ENCODE results near the gene ADGRL3. TPM values are rescaled to one million over a fixed set of nuclear protein-coding genes. Genes with fewer than 3 reads are reported as not detected.
"Not testable (repeated sequence)": the region's sequence is repeated elsewhere in the genome, so short reads cannot be mapped to it uniquely, and the experiment has no call there.

The ADGRL3 gene
- total RNA-seq, 1 experiment from 2014 or later, result not detected

DNA sequence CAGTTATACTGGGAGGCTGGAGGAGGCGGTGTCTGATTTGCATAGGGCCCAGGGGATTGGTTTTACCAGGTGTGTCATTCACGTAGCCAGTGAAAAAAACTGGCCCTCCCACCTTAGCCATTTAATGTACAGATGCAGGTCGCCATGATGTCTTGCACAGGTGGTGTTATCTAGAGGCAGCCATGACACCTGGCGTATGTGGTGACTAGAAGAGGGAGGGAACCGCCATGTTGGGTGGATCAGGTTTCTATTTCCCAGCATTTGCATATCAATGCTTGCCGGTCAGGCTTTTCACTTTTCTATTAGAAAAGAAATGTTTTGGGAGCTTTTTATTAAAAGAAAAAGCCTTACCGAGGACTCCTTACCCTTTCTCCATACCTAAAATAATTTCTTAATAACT lies 523.4 kb downstream of the ADGRL3 start:
- in situ Hi-C loops (cut with HindIII; ENCODE audit: low pct_unique_long_range_greater_than_20kb, low sequenced_read_pairs), result no loop called here
- DNase-seq (ENCODE audit: low read depth), result no peak

DNA sequence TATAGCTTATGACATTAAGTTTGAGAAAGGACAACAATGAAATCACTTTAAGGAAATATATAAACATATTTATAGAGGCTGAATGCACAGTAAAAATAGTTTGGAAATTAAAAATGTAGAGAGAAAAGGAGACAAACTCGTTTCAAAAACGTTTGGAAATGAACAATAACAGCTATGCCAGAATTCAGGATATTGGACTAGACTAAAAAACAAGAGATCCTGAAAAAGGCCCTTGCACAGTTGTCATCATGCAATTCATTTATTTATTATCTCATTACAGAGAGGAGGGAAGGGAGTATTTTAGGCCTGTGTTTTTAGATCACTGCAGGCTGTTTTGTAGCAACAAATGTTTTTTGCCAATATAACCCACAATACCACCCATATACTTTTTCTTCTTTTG lies 527.2 kb downstream of the ADGRL3 start:
- DNase-seq (ENCODE audit: low read depth), result no peak
- in situ Hi-C loops (cut with HindIII; ENCODE audit: low pct_unique_long_range_greater_than_20kb, low sequenced_read_pairs), result no loop called here

GRCh38 chr4:61734409-61734808 lies 534.3 kb downstream of the ADGRL3 start:
- in situ Hi-C loops (cut with HindIII; ENCODE audit: low pct_unique_long_range_greater_than_20kb, low sequenced_read_pairs), result no loop called here
- DNase-seq (ENCODE audit: low read depth), result no peak

DNA sequence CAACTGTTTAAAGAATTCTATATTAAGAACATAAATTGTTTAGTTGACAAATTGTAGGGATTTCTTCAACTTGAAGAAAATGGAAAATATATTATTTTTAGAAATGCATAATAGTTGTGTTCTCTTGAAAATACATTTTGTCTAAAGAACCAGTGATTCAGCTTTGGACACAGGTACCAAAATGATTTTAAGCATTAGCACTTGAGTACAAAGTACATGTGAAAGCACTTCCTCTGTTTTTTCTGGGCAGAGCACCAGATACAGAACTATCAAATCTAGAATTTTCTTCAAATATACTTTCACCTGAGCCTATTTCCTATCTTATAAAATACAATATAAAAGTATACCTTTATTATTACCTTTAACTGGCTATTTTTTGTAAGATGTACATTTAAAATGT lies 539.8 kb downstream of the ADGRL3 start:
- in situ Hi-C loops (cut with HindIII; ENCODE audit: low pct_unique_long_range_greater_than_20kb, low sequenced_read_pairs), result no loop called here
- DNase-seq (ENCODE audit: low read depth), result no peak

DNA sequence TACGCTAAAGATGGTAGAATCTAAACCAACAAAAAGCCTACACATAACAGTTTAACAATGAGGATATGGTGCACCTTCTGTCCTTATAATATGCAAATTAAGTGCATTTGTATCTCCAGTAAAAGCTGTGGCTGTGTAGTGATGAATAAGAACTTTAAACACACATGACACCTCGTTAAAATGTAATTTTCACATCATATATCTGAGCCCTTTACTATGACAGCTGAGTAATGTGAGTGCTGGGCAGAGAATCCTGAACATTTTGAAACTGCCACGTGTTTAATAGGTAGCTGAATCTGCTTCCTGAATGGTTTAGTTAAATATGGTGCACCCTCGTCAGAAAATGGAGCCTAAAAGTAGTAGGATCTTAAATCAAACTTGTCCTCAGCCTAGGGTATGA lies 540.8 kb downstream of the ADGRL3 start:
- in situ Hi-C loops (cut with HindIII; ENCODE audit: low pct_unique_long_range_greater_than_20kb, low sequenced_read_pairs), result no loop called here

DNA sequence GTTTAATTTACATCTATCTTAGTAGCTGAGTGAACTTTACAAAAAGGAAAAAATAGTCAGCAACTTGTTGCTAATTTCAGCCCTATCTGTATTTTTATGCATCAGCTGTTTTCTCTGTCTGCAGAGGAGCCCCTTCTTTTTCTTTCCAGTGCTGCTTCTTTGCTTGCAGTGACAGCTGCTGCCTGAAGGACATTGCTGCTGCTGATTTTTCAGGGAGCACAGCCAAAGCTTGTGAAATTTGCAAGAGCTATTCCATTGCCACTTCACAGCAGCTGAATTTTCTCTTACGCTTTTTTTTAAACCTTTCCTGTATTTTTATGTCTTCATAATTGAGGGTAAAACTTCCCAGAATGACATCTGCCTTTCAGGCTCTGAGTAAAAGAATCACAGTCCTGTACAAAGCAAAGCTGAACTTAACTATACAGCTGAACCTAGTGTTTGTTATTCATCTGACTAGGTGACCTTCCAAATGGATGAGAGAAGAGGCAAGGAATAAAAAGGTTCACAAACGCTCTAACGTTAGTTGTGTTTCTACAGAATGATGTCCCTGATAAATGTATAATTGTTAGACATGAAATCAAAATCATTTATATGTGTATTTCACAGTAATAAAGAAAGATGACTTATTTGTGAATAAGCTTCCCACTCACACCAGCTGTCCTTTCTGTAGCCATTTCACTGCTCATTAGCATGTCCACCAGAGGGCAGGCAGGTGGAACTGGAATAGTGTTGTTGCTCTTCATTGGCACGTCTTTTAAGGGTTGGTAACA lies 541.4 kb downstream of the ADGRL3 start:
- no peak for DNase-seq (ENCODE audit: low read depth)
- in situ Hi-C loops (cut with HindIII; ENCODE audit: low pct_unique_long_range_greater_than_20kb, low sequenced_read_pairs), result no loop called here

More for the DNA sequence above, 540.8 kb downstream of the ADGRL3 start:
- DNase-seq (ENCODE audit: low read depth), result no peak

DNA sequence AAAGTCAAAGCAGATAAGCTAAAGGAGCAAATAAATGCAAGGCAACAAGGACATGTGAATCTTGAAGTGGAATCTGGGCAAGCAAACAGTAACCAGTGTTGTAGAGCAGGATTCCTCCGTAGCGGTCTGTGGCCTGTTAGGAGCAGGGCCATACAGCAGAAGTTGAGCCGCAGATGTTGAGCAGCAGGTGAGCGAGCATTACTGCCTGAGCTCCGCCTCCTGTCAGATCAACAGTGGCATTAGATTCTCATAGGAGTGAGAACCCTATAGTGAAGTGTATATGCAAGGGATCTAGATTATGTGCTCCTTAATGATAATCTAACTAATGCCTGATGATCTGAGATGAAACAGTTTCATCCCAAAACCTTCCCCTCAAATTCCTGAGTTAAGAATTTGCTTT lies 550.7 kb downstream of the ADGRL3 start:
- DNase-seq (ENCODE audit: low read depth), result no peak
- in situ Hi-C loops (cut with HindIII; ENCODE audit: low pct_unique_long_range_greater_than_20kb, low sequenced_read_pairs), result no loop called here

DNA sequence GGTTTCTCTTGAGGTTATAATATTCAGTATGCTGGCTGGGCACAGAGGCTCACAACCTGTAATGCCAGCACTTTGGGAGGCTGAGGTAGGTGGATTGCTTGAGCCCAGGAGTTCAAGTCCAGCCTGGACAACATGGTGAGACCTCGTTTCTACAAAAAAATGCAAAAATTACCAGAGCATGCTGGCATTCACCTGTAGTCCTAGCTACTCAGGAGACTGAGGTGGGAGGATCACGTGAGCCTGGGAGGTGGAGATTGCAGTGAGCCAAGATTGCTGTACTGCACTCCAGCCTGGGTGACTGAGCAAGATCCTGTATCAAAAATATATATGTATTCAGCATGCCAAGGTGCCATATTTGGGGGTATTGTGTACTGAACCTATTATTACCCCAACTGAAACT lies 552.5 kb downstream of the ADGRL3 start:
- in situ Hi-C loops (cut with HindIII; ENCODE audit: low pct_unique_long_range_greater_than_20kb, low sequenced_read_pairs), result no loop called here
- DNase-seq (ENCODE audit: low read depth), result no peak

- no peak for DNase-seq (ENCODE audit: low read depth)
- in situ Hi-C loops (cut with HindIII; ENCODE audit: low pct_unique_long_range_greater_than_20kb, low sequenced_read_pairs), result no loop called here
Observed at GRCh38 chr4:61753739-61754138, 553.6 kb downstream of the ADGRL3 start.

GRCh38 chr4:61756937-61757336 lies 556.8 kb downstream of the ADGRL3 start:
- in situ Hi-C loops (cut with HindIII; ENCODE audit: low pct_unique_long_range_greater_than_20kb, low sequenced_read_pairs); DNase-seq (ENCODE audit: low read depth): not testable (repeated sequence)

- DNase-seq (ENCODE audit: low read depth); in situ Hi-C loops (cut with HindIII; ENCODE audit: low pct_unique_long_range_greater_than_20kb, low sequenced_read_pairs): not testable (repeated sequence)
Observed at GRCh38 chr4:61757983-61758382, 557.9 kb downstream of the ADGRL3 start.

GRCh38 chr4:61758596-61758995 lies 558.5 kb downstream of the ADGRL3 start:
- in situ Hi-C loops (cut with HindIII; ENCODE audit: low pct_unique_long_range_greater_than_20kb, low sequenced_read_pairs); DNase-seq (ENCODE audit: low read depth): not testable (repeated sequence)

- DNase-seq (ENCODE audit: low read depth); in situ Hi-C loops (cut with HindIII; ENCODE audit: low pct_unique_long_range_greater_than_20kb, low sequenced_read_pairs): not testable (repeated sequence)
Observed at GRCh38 chr4:61759245-61759644, 559.1 kb downstream of the ADGRL3 start.

DNA sequence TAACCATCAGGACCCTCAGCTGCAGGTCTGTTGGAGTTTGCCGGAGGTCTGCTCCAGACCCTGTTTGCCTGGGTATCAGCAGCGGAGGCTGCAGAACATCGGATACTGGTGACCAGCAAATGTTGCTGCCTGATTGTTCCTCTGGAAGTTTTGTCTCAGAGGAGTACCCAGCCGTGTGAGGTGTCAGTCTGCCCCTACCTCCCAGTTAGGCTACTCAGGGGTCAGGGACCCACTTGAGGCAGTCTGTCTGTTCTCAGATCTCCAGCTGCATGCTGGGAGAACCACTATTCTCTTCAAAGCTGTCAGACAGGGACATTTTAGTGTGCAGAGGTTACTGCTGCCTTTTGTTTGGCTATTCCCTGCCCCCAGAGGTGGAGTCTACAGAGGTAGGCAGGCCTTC lies 559.8 kb downstream of the ADGRL3 start:
- DNase-seq (ENCODE audit: low read depth); in situ Hi-C loops (cut with HindIII; ENCODE audit: low pct_unique_long_range_greater_than_20kb, low sequenced_read_pairs): not testable (repeated sequence)

- in situ Hi-C loops (cut with HindIII; ENCODE audit: low pct_unique_long_range_greater_than_20kb, low sequenced_read_pairs), result no loop called here
- no peak for DNase-seq (ENCODE audit: low read depth)
Observed at GRCh38 chr4:61760820-61761219, 560.7 kb downstream of the ADGRL3 start.

DNA sequence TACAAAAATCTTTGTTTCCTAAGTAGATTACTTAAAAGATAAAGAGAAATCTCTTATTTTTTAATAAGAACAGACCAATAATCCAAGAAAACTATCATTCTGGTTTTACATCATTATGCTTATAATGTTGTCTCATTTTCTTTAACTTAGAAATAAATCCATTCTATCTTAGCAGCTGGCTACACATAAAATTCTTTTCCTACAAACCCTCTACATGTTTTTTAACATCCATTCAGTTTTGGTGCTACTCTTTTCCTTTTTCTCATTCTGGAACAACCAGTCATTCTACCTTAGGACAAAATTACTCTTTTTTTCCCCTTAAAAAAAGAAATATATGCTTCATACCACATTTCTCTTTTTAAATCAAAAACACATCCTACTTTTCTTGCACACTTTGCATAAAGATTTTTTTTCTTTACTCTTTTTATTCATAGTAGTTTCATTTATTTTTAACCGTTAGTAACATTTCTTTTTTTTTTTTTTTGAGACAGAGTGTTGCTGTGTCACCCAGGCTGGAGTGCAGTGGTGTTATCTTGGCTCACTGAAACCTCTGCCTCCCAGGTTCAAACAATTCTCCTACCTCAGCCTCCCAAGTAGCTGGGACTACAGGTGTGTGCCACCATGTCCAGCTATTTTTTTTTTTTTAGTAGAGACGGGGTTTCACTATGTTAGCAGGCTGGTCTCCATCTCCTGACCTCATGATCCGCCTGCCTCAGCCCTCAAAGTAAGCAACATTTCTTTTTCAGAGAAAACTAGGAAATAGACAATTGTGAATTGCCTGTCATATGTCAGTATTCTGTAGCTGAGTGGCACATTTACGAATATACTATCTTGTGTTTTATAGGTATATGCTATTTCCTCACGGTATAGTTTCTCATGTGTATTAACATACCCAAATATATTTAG lies 562.8 kb downstream of the ADGRL3 start:
- no peak for DNase-seq (ENCODE audit: low read depth)
- in situ Hi-C loops (cut with HindIII; ENCODE audit: low pct_unique_long_range_greater_than_20kb, low sequenced_read_pairs), result no loop called here

DNA sequence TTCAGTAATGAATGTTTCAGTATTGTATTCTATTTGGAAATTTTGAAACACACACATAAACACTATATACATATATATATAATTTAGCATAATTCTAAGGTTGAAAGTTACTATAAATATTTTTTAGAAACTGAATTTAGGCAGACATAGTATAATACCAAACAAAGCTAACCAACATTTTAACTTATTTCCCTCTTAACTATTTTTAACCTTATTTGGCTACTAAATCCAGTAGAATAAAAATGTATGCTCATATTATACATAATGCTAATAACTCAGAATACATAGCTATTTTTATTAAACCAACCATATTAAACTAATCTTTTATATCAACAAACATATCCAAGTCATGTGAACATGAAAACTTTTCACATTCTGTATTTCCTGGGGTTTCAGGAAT lies 563.6 kb downstream of the ADGRL3 start:
- DNase-seq (ENCODE audit: low read depth), result no peak
- in situ Hi-C loops (cut with HindIII; ENCODE audit: low pct_unique_long_range_greater_than_20kb, low sequenced_read_pairs), result no loop called here

DNA sequence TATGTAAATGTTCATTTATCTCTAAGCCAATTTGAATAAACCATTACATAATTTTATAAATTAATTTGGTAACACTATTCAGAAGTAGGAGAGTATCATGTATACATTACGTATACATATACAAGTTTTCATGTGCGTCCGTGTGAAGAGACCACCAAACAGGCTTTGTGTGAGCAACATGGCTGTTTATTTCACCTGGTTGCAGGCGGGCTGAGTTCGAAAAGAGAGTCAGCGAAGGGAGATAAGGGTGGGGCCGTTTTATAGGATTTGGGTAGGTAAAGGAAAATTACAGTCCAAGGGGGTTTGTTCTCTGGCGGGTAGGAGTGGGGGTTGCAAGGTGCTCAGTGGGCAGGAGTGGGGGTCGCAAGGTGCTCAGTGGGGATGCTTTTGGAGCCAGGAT lies 564.0 kb downstream of the ADGRL3 start:
- in situ Hi-C loops (cut with HindIII; ENCODE audit: low pct_unique_long_range_greater_than_20kb, low sequenced_read_pairs); DNase-seq (ENCODE audit: low read depth): not testable (repeated sequence)

GRCh38 chr4:61769444-61770167 lies 569.5 kb downstream of the ADGRL3 start:
- DNase-seq (ENCODE audit: low read depth); in situ Hi-C loops (cut with HindIII; ENCODE audit: low pct_unique_long_range_greater_than_20kb, low sequenced_read_pairs): not testable (repeated sequence)

All from Caki2 (cell line).